A673 (cell line): ENCODE measurements around the gene ARPC1B. TPM values are rescaled to one million over a fixed set of nuclear protein-coding genes. Genes with fewer than 3 reads are reported as not detected.

ENCODE experiments used
- BruUV-seq: library from RNA; stranded (reverse); fragments of 400-500 nt; replicated peaks from 2 replicates; lab custom pipeline; 2021; lab: Mats Ljungman, UMichigan
- CTCF ChIA-PET: fragments of 300-600 bp; sonication (Branson Sonifier 250); formaldehyde crosslinking; loops from one replicate; lab custom pipeline; 2022; ENCODE audit warnings: antibody characterized with exemption; lab: Charles Lee
- POLR2A ChIA-PET: fragments of 300-600 bp; sonication (Branson Sonifier 250); formaldehyde crosslinking; loops from one replicate; lab custom pipeline; 2022; ENCODE audit warnings: antibody characterized with exemption; ENCODE audit not compliant: low non-redundant PET; lab: Charles Lee
- DNase-seq: peaks from one replicate; pipeline ENCODE4 v3.0.0-alpha.2; 2015; ENCODE audit warnings: low spot score
- H3K27ac ChIP-seq: fragments of 200-600 bp; sonication (generic); 2 replicates; pipeline ENCODE4 v1.5.1; 2016; ENCODE audit warnings: mixed run types, low read depth, mild to moderate bottlenecking, mixed read lengths, antibody characterized with exemption, low read length; ENCODE audit not compliant: poor library complexity, severe bottlenecking
- H3K27me3 ChIP-seq: fragments of 200-600 bp; sonication (generic); replicated peaks from 2 replicates; pipeline ENCODE4 v1.6.1; 2017; ENCODE audit warnings: mixed run types, low read depth, mild to moderate bottlenecking, mixed read lengths, antibody characterized with exemption, low read length; ENCODE audit not compliant: insufficient read depth, poor library complexity
- H3K36me3 ChIP-seq: fragments of 200-600 bp; sonication (generic); 2 replicates; pipeline ENCODE4 v1.6.1; 2016; ENCODE audit warnings: mixed run types, mild to moderate bottlenecking, mixed read lengths, antibody characterized with exemption, low read length; ENCODE audit not compliant: insufficient read depth, poor library complexity, severe bottlenecking
- H3K4me1 ChIP-seq: fragments of 200-600 bp; sonication (generic); 2 replicates; pipeline ENCODE4 v1.6.1; 2017; ENCODE audit warnings: mixed run types, mild to moderate bottlenecking, mixed read lengths, antibody characterized with exemption, low read length; ENCODE audit not compliant: insufficient read depth, poor library complexity, severe bottlenecking
- H3K4me3 ChIP-seq: fragments of 200-600 bp; sonication (generic); 2 replicates; pipeline ENCODE4 v1.5.1; 2016; ENCODE audit warnings: low read depth, mixed run types, mild to moderate bottlenecking, mixed read lengths, low read length; ENCODE audit not compliant: poor library complexity, severe bottlenecking
- H3K9me3 ChIP-seq: fragments of 200-600 bp; sonication (generic); 2 replicates; pipeline ENCODE4 v1.6.1; 2016; ENCODE audit warnings: mixed run types, low read depth, mild to moderate bottlenecking, mixed read lengths, antibody characterized with exemption, low read length; ENCODE audit not compliant: poor library complexity, severe bottlenecking
- CTCF ChIP-seq: fragments of 300-800, 200-600 bp; sonication (generic); conservative IDR thresholded peaks from 2 replicates; pipeline ENCODE4 v1.5.1; 2017; ENCODE audit warnings: low read depth, mild to moderate bottlenecking, antibody characterized with exemption, low read length, moderate library complexity, mixed read lengths
- EZH2 ChIP-seq: fragments of 200-600 bp; sonication (generic); IDR thresholded peaks from 2 replicates; pipeline ENCODE4 v1.6.1; 2017; ENCODE audit warnings: borderline replicate concordance, low read depth, mild to moderate bottlenecking, mixed read lengths, antibody characterized with exemption, low read length; ENCODE audit not compliant: poor library complexity, severe bottlenecking
- intact Hi-C: fragments of 100-400 bp; cut with micrococcal nuclease; formaldehyde crosslinking; loops from one replicate; pipeline ENCODE4 v1.10.0; 2022; ENCODE audit not compliant: unreplicated experiment
- total RNA-seq: library from RNA; stranded (reverse); gene quantifications from 2 replicates; pipeline ENCODE4 v1.2.3, GENCODE V29; 2021

Gene ARPC1B
- total RNA-seq, 1 experiment from 2014 or later, result 29.9 TPM

- no peak for TF ChIP-seq EZH2
- no peak for TF ChIP-seq CTCF
- Histone ChIP-seq H3K4me1 (peaks cover 15% of the 10 kb centered on the region), H3K36me3 (peaks cover 32% of the 10 kb centered on the region), H3K27ac (no peak overlapping the region), H3K27me3 (no peaks in the 10 kb centered on the region), H3K9me3 (no peaks in the 10 kb centered on the region), H3K4me3 (peak overlapping the region; percentile 89)
- ChIA-PET POLR2A (no interaction called here), CTCF (no interaction called here)
- intact Hi-C loops, result no loop called here
- DNase-seq, result no peak
- BruUV-seq, result no TSS peak
These were observed 65.7 kb downstream of the ARPC1B start for GRCh38 chr7:99440195-99440594.

Other genes starting within 250 kb of the ARPC1B start
- gene SMURF1, start 230.6 kb upstream of the ARPC1B start, total RNA-seq, result 16.5 and 18.4 TPM in 2 replicates
- gene KPNA7, start 166.6 kb upstream of the ARPC1B start, total RNA-seq, result not detected in 2 replicates
- gene MYH16, start 101.9 kb upstream of the ARPC1B start, total RNA-seq, result not detected in 2 replicates
- gene ARPC1A, start 48.8 kb upstream of the ARPC1B start, total RNA-seq, result 155 and 167 TPM in 2 replicates
- 157 and 164 TPM in 2 replicates for gene PDAP1, start 33.9 kb downstream of the ARPC1B start, total RNA-seq
- gene BUD31, start 34.2 kb downstream of the ARPC1B start, total RNA-seq, result 180 and 194 TPM in 2 replicates
- 8.4 and 11.8 TPM in 2 replicates for gene PTCD1, start 64.1 kb downstream of the ARPC1B start, total RNA-seq
- 75.3 and 87.5 TPM in 2 replicates for gene CPSF4, start 64.2 kb downstream of the ARPC1B start, total RNA-seq
- gene ATP5MF, start 91.4 kb downstream of the ARPC1B start, total RNA-seq, result 411 and 461 TPM in 2 replicates
- 17.0 and 18.2 TPM in 2 replicates for gene ZNF789, start 98.2 kb downstream of the ARPC1B start, total RNA-seq
- 19.3 and 20.2 TPM in 2 replicates for gene ZNF394, start 125.6 kb downstream of the ARPC1B start, total RNA-seq
- 13.3 and 13.4 TPM in 2 replicates for gene ZKSCAN5, start 129.9 kb downstream of the ARPC1B start, total RNA-seq
- 6.1 and 8.4 TPM in 2 replicates for gene FAM200A, start 177.4 kb downstream of the ARPC1B start, total RNA-seq
- 59.3 and 60.6 TPM in 2 replicates for gene ZNF655, start 183.9 kb downstream of the ARPC1B start, total RNA-seq
- 0.81 and 1.3 TPM in 2 replicates for gene TMEM225B, start 223.5 kb downstream of the ARPC1B start, total RNA-seq
- 19.8 and 20.6 TPM in 2 replicates for gene ZSCAN25, start 242.2 kb downstream of the ARPC1B start, total RNA-seq